ENCODE data around the gene ATF1. TPM values are rescaled to one million over a fixed set of nuclear protein-coding genes. Genes with fewer than 3 reads are reported as not detected.

ATF1 gene
- total and polyA plus RNA-seq, 2 of the 8 experiments (the other 6 are each of a cell fraction or from before 2014, with no cell fraction given), result 23.2 to 41.8 TPM

DNA sequence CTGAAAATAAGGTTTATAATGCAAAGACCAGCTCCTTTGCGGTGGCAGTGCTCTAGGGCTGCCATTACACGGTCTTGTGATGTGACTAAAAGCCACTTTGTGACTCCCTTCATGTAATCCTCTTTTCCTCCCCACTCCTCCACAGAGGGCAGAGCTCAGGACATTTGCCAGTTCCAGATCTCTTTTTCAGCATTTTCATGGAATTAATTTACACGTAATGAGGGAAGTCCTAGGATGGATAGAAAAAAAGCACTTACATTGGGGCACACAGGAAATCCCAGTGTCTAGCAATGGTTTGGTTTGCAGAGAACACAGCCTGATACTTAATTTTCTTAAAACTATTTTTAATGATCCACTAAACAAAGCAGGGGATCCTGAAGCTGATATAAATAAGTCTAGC lies 17.5 kb upstream of the ATF1 start (continued):
- TF ChIP-seq HDAC6 (IDR thresholded peaks at IDR 0.05; ENCODE audit: low read depth, low read length) (no peak), TBP (IDR thresholded peaks at IDR 0.05; ENCODE audit: low read depth, low read length) (no peak)
